Vagina (tissue), 2 donors: Measurements from ENCODE around the gene NTM.

Experiments used
- POLR2A ChIP-seq, 2 donors: fragments of 450-650 bp; IDR thresholded peaks; one replicate each; pipeline ENCODE4 v1.6.1; 2017; ENCODE audit warnings: antibody characterized with exemption in 2 of 2, mild to moderate bottlenecking in 2 of 2, moderate library complexity in 2 of 2
- TF ChIP-seq, protein P1 (sequence below), 3 experiments: fragments of 450-650 bp in 2 of 3; fragments of 200-600 bp in 1 of 3; sonication (generic) in 1 of 3; IDR thresholded peaks; one replicate each; pipeline ENCODE4 v1.5.1; 2017 to 2019; ENCODE audit warnings: antibody characterized with exemption in 3 of 3, mild to moderate bottlenecking in 2 of 3, moderate library complexity in 2 of 3

DNA sequence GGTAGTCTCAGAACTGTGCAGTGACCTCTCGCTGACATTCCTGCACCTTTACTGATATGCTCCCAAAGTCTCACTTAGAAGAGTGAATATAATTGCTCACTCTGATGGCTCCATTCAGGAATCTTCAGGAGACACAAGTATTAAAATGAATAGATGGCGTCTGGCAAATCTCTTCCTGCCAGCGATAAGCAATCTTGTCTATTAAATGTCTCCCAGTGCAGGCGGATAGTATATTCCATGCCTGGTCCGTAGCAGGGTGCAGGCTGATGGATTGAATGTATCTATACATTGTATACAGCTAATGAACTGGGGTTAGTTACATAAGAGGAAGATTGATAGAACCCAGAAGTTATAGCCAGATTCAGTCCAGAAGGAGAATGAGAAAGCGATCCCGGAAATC is 575.3 kb downstream of the NTM start:
- TF ChIP-seq, protein P1, sequence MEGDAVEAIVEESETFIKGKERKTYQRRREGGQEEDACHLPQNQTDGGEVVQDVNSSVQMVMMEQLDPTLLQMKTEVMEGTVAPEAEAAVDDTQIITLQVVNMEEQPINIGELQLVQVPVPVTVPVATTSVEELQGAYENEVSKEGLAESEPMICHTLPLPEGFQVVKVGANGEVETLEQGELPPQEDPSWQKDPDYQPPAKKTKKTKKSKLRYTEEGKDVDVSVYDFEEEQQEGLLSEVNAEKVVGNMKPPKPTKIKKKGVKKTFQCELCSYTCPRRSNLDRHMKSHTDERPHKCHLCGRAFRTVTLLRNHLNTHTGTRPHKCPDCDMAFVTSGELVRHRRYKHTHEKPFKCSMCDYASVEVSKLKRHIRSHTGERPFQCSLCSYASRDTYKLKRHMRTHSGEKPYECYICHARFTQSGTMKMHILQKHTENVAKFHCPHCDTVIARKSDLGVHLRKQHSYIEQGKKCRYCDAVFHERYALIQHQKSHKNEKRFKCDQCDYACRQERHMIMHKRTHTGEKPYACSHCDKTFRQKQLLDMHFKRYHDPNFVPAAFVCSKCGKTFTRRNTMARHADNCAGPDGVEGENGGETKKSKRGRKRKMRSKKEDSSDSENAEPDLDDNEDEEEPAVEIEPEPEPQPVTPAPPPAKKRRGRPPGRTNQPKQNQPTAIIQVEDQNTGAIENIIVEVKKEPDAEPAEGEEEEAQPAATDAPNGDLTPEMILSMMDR (IDR thresholded peaks at IDR 0.05), result no peak
- TF ChIP-seq POLR2A (IDR thresholded peaks at IDR 0.05), result no peak
